Bronchial epithelial cell (primary cell): ENCODE data around the gene SYNGR3. TPM values are rescaled to one million over a fixed set of nuclear protein-coding genes. Genes with fewer than 3 reads are reported as not detected.

Experiments used
- DNase-seq: peaks from one replicate; pipeline ENCODE4 v3.0.0-alpha.2; 2010; ENCODE audit warnings: low read depth
- FAIRE-seq: peaks from 2 replicates; lab custom pipeline; 2011; peaks lifted over from hg19 to GRCh38; lab: Jason Lieb, UNC
- H3K27me3 ChIP-seq: 2 replicates; pipeline ENCODE4 v1.5.1; 2011; ENCODE audit warnings: low read length; ENCODE audit not compliant: control insufficient read depth, insufficient read depth
- H3K36me3 ChIP-seq: 2 replicates; pipeline ENCODE4 v1.5.1; 2011; ENCODE audit warnings: low read length; ENCODE audit not compliant: control insufficient read depth, insufficient read depth
- H3K4me3 ChIP-seq: 2 replicates; pipeline ENCODE4 v1.5.1; 2011; ENCODE audit warnings: mild to moderate bottlenecking, low read depth, low read length, control low read depth
- CTCF ChIP-seq: IDR thresholded peaks from 2 replicates; pipeline ENCODE4 v1.5.1; 2011; ENCODE audit warnings: mild to moderate bottlenecking, moderate library complexity, low read length, control low read depth, inconsistent platforms; ENCODE audit not compliant: insufficient read depth, severe bottlenecking
- total RNA-seq: library from RNA; depleted of rRNA; stranded (reverse); fragments of >200 nt; gene quantifications from 2 replicates; pipeline ENCODE4 v1.2.1, GENCODE V29; 2014

Gene SYNGR3
- total RNA-seq, 1 donor from 2014 or later = 2.9 TPM

GRCh38 chr16:1942810-1943726 lies 46.7 kb upstream of the SYNGR3 start, which contains the start of gene MSRB1:
TSS of gene MSRB1 (minus strand) at chr16:1943199. CDS start at chr16:1943156, 43 bp downstream.
- no peak for TF ChIP-seq CTCF
- Histone ChIP-seq H3K36me3 (peaks cover 14% of the 10 kb centered on the region), H3K27me3 (no peaks in the 10 kb centered on the region), H3K4me3 (peak within 1 kb of the TSS; percentile 67)
- DNase-seq (peak; percentile 89), FAIRE-seq (no peak)

GRCh38 chr16:1944612-1945199 lies 45.1 kb upstream of the SYNGR3 start:
- no peak overlapping the region for H3K4me3 ChIP-seq
- H3K36me3 ChIP-seq = peaks cover 4% of the 10 kb centered on the region
- DNase-seq (no peak), FAIRE-seq (no peak)
- H3K27me3 ChIP-seq = no peaks in the 10 kb centered on the region
- no peak for TF ChIP-seq CTCF

- H3K4me3 ChIP-seq = no peak overlapping the region
- no peaks in the 10 kb centered on the region for H3K27me3 ChIP-seq
- no peaks in the 10 kb centered on the region for H3K36me3 ChIP-seq
- DNase-seq (no peak), FAIRE-seq (no peak)
- no peak for TF ChIP-seq CTCF
Measured at GRCh38 chr16:1945559-1946391, 44.0 kb upstream of the SYNGR3 start.

- no peak overlapping the region for H3K4me3 ChIP-seq
- H3K27me3 ChIP-seq = no peaks in the 10 kb centered on the region
- TF ChIP-seq CTCF = no peak
- no peak for FAIRE-seq
- DNase-seq = no peak
- H3K36me3 ChIP-seq = no peaks in the 10 kb centered on the region
Measured at GRCh38 chr16:1946495-1947368, 43.0 kb upstream of the SYNGR3 start.

- DNase-seq = no peak
- H3K27me3 ChIP-seq = no peaks in the 10 kb centered on the region
- no peaks in the 10 kb centered on the region for H3K36me3 ChIP-seq
- no peak for FAIRE-seq
- TF ChIP-seq CTCF = no peak
- H3K4me3 ChIP-seq = no peak overlapping the region
Measured at GRCh38 chr16:1947369-1947670, 42.5 kb upstream of the SYNGR3 start.
